Measurements from ENCODE around the gene MMEL1. TPM values are rescaled to one million over a fixed set of nuclear protein-coding genes. Genes with fewer than 3 reads are reported as not detected.

MMEL1 gene
- total RNA-seq, 4 donors from 2014 or later = 0.78 to 1.7 (median 0.80) TPM; not detected in 1

DNA sequence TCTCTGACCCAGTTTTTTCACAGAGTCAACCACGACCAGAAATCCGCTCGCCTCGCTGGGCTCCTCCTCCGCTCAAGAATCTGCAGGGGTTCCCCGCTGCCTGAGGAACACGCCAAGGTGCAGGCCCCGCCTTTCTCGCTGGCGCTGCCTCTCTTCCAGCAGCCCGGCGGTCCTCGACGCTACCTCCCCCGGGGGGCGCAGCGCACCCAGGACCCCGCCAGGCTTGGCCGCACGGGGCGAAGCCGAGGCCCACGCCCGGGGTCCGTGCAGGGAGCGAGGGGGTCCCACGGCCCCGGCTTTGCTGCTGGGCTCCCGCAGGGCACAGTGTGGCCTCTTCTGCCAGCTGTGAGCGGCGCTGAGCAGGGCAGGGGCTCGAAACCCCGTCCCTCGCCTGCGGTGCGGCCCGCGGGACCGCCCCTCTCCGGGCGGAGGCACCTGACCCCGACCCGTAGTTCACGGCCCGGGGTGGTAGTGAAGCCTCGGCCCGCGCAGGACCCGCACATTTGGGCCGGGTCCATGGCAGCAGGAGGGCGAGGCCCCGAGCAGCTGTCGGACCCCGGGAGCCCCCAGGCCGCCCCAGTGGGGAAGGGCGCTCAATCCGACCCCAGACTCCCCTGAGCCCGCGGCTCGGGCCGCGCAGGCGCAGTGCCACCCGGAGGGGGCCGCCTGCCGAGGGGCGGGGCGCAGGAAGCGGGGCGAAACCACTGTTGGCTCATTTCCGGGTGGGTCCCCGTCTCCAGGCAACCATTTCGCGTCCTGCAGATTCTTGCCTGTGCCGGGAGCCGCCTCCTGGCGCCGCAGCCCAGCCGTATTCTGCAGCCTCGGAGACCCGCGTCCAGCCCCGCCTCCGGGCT is 10.0 kb upstream of the MMEL1 start:
- Histone ChIP-seq H3K4me1 (peaks cover 17 to 44% (median 25%) of the 10 kb centered on the region in 4 donors), H3K27me3 (peaks cover 0 to 3% (median 0%) of the 10 kb centered on the region in 4 donors), H3K4me3 (peak overlapping the region; percentile 64 to 99 (median 86)), H3K36me3 (no peaks in the 10 kb centered on the region), H3K9me3 (peaks cover 0 to 22% (median 18%) of the 10 kb centered on the region in 4 donors), H3K27ac (replicated peaks in 1 of 4) (peak overlapping the region; percentile 78 to 91 (median 84))
- peak; percentile 97 for DNase-seq (ENCODE audit: extremely low spot score)
- intact Hi-C loops (cut with DNase I) = loop anchor here (2.0 to 5.0 kb wide), 2 partner anchors 56 to 230 kb away; partner anchors contain the start of genes PEX10 and PRXL2B
- under 1% methylated on average over 60 of the region's 84 CpGs for WGBS
- TF ChIP-seq EP300 (IDR thresholded peaks at IDR 0.05) = no peak
- TF ChIP-seq, protein P1, sequence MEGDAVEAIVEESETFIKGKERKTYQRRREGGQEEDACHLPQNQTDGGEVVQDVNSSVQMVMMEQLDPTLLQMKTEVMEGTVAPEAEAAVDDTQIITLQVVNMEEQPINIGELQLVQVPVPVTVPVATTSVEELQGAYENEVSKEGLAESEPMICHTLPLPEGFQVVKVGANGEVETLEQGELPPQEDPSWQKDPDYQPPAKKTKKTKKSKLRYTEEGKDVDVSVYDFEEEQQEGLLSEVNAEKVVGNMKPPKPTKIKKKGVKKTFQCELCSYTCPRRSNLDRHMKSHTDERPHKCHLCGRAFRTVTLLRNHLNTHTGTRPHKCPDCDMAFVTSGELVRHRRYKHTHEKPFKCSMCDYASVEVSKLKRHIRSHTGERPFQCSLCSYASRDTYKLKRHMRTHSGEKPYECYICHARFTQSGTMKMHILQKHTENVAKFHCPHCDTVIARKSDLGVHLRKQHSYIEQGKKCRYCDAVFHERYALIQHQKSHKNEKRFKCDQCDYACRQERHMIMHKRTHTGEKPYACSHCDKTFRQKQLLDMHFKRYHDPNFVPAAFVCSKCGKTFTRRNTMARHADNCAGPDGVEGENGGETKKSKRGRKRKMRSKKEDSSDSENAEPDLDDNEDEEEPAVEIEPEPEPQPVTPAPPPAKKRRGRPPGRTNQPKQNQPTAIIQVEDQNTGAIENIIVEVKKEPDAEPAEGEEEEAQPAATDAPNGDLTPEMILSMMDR (IDR thresholded peaks at IDR 0.05) = peak in 2 of 3 experiments; percentile 21 to 30
- peak; percentile 88 to 90 for TF ChIP-seq POLR2AphosphoS5 (IDR thresholded peaks at IDR 0.05)
- no peak for TF ChIP-seq POLR2A (IDR thresholded peaks at IDR 0.05; ENCODE audit: low read depth)

DNA sequence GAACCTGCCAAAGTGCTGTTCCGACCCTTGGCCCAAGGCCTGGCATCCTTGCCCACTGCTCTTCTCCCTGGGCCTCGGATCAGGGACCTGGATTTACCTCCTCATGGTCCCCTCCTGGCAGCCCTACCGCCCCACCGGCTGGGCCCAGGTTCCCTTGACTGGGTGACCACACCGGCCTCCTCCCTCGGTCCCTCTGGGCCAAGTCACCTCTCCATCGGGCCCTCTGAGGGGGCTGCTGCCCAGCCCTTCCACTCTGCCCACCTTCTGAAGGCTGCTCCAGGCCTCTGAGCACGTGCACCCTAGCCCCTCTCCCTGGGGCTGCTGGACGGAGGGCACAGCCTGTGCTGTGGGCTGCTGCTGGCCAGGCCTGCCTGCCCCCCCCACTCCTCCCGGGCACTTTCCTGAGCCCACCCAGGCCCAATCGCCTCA is 9.3 kb upstream of the MMEL1 start:
- H3K4me1 ChIP-seq = peaks cover 17 to 44% (median 25%) of the 10 kb centered on the region in 4 donors
- H3K36me3 ChIP-seq = no peaks in the 10 kb centered on the region
- no peak for DNase-seq (ENCODE audit: extremely low spot score)
- intact Hi-C loops (cut with DNase I) = loop anchor here (2.0 to 5.0 kb wide), 2 partner anchors 55 to 230 kb away; partner anchors contain the start of genes PEX10 and PRXL2B
- H3K27ac ChIP-seq (replicated peaks in 1 of 4) = peak overlapping the region; percentile 78 to 91 (median 84)
- peaks cover 0 to 10% (median 0%) of the 10 kb centered on the region in 4 donors for H3K27me3 ChIP-seq
- peak overlapping the region; percentile 64 to 99 (median 86) for H3K4me3 ChIP-seq
- H3K9me3 ChIP-seq = peaks cover 0 to 16% (median 13%) of the 10 kb centered on the region in 4 donors
- WGBS = 0% methylated on average over 2 of the region's 11 CpGs
- TF ChIP-seq EP300 (IDR thresholded peaks at IDR 0.05) (no peak), POLR2AphosphoS5 (IDR thresholded peaks at IDR 0.05) (no peak), POLR2A (IDR thresholded peaks at IDR 0.05; ENCODE audit: low read depth) (no peak)
- TF ChIP-seq, protein P1 (IDR thresholded peaks at IDR 0.05) = no peak

DNA sequence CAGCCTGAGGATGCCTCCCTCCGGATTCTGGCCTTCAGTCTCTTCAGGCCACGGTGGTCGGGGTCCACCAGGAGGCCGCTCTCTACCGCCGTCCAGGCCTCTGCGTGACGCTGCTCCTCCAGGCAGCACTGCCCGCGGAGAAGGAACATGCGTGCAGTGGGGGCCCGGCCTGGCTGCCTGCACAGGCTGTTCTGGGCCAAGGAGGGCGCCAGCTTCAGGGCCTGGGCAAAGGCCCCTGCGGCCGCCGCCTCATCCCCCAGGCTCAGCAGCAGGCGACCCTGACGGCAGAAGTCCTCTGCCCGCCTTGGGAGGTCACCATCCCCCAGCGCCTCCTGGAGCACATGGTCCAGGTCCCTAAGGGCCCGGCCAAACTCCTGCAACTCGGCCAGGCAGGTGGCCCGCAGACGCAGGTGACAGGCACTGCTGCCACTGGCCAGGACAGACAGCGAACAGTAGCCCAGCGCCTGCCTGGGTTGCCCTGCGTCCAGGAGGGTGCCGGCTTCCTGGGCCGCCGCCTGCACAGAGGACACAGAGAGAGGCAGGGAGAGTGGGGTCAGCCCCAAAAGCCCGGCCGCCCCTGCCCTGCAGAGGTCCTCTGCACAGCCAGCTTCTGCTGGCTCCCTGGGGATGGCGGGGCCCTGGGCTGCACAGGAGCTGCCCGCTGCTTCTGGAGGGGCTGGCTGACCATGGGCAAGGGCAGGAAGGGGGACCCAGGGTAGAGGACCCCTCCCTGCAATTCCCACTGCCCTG is 8.7 kb upstream of the MMEL1 start:
- 90% methylated on average over 13 of the region's 34 CpGs for WGBS
- intact Hi-C loops (cut with DNase I) = loop anchor here (2.0 to 5.0 kb wide), 2 partner anchors 55 to 229 kb away; partner anchors contain the start of genes PEX10 and PRXL2B
- Histone ChIP-seq H3K4me3 (peak overlapping the region; percentile 64 to 99 (median 86)), H3K27ac (replicated peaks in 1 of 4) (peak overlapping the region in 1 of 4 donors; percentile 84), H3K4me1 (peaks cover 17 to 44% (median 25%) of the 10 kb centered on the region in 4 donors), H3K9me3 (peaks cover 0 to 15% (median 7%) of the 10 kb centered on the region in 4 donors), H3K27me3 (peaks cover 0 to 16% (median 0%) of the 10 kb centered on the region in 4 donors), H3K36me3 (no peaks in the 10 kb centered on the region)
- DNase-seq (ENCODE audit: extremely low spot score) = no peak
- TF ChIP-seq EP300 (IDR thresholded peaks at IDR 0.05) (no peak), POLR2A (IDR thresholded peaks at IDR 0.05; ENCODE audit: low read depth) (no peak), POLR2AphosphoS5 (IDR thresholded peaks at IDR 0.05) (no peak)
- TF ChIP-seq, protein P1 (IDR thresholded peaks at IDR 0.05) = no peak

DNA sequence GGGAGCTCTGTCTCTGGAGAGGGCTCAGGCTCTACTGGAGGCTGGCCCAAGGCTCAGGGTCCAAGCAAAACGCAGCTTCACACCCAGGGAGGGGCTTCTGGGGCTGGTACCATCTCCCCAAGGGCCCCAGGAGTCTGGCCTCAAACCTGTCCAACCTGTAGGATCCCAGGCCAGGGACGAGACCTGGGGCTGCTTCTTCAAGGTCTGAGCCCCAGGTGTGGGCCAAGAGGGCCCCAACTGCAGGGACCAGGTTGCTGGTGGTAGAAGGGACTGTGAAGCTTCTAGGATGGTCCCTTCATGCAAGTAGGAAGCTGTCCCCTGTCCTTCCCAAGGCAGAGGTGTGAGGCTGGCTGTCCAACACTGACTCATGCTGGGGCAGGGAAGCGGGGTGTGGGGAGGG is 7.8 kb upstream of the MMEL1 start:
- Histone ChIP-seq H3K9me3 (peaks cover 0 to 6% (median under 1%) of the 10 kb centered on the region in 4 donors), H3K27me3 (peaks cover 0 to 24% (median 2%) of the 10 kb centered on the region in 4 donors), H3K27ac (replicated peaks in 1 of 4) (no peak overlapping the region), H3K36me3 (no peaks in the 10 kb centered on the region), H3K4me1 (peaks cover 17 to 44% (median 25%) of the 10 kb centered on the region in 4 donors), H3K4me3 (no peak overlapping the region)
- no peak for DNase-seq (ENCODE audit: extremely low spot score)
- WGBS = 76% methylated on average over 2 of the region's 3 CpGs
- TF ChIP-seq EP300 (IDR thresholded peaks at IDR 0.05) = no peak
- TF ChIP-seq POLR2A (IDR thresholded peaks at IDR 0.05; ENCODE audit: low read depth) = no peak
- intact Hi-C loops (cut with DNase I) = loop anchor here (5.0 kb wide), 1 partner anchor 228 kb away; the partner anchor contains the start of gene PEX10
